Mucosa of rectum (tissue), 2 donors: ENCODE data around the gene AKAP1.

ENCODE experiments used
- H3K27ac ChIP-seq, 2 donors: one replicate each; pipeline ENCODE4 v1.7.0; 2013; ENCODE audit warnings: inconsistent platforms in 2 of 2, low read depth in 2 of 2, low read length in 2 of 2
- H3K27me3 ChIP-seq, 2 donors: one replicate each; pipeline ENCODE4 v1.7.0; 2013; ENCODE audit warnings: low read length in 2 of 2; ENCODE audit not compliant: control insufficient read depth in 2 of 2, insufficient read depth in 2 of 2
- H3K36me3 ChIP-seq, 2 donors: one replicate each; pipeline ENCODE4 v1.7.0; 2013; ENCODE audit warnings: low read length in 2 of 2; ENCODE audit not compliant: control insufficient read depth in 2 of 2, insufficient read depth in 2 of 2
- H3K4me1 ChIP-seq, 2 donors: one replicate each; pipeline ENCODE4 v1.7.0; 2013; ENCODE audit warnings: low read length in 2 of 2, mild to moderate bottlenecking in 1 of 2; ENCODE audit not compliant: control insufficient read depth in 2 of 2, insufficient read depth in 2 of 2
- H3K4me3 ChIP-seq, 2 donors: one replicate each; pipeline ENCODE4 v1.7.0; 2013; ENCODE audit warnings: low read length in 2 of 2
- H3K9ac ChIP-seq, 2 donors: one replicate each; pipeline ENCODE4 v1.7.0; 2013; ENCODE audit warnings: low read length in 2 of 2, low read depth in 1 of 2, mild to moderate bottlenecking in 1 of 2
- H3K9me3 ChIP-seq, 2 donors: one replicate each; pipeline ENCODE4 v1.7.0; 2013; ENCODE audit warnings: low read length in 2 of 2; ENCODE audit not compliant: control insufficient read depth in 2 of 2
- donor health status: healthy.
- donor health status: Normal muscosa, but diverticular disease.

The AKAP1 gene

GRCh38 chr17:57048096-57048495, 37.0 kb upstream of the AKAP1 start:
- no peak overlapping the region for H3K27ac ChIP-seq
- no peaks in the 10 kb centered on the region for H3K9me3 ChIP-seq
- peaks cover 3 to 4% of the 10 kb centered on the region in 2 donors for H3K4me1 ChIP-seq
- H3K4me3 ChIP-seq, result no peak overlapping the region
- H3K27me3 ChIP-seq, result no peaks in the 10 kb centered on the region
- H3K36me3 ChIP-seq, result no peaks in the 10 kb centered on the region
- H3K9ac ChIP-seq, result no peak overlapping the region

GRCh38 chr17:57050306-57050705, 34.7 kb upstream of the AKAP1 start:
- Histone ChIP-seq H3K4me1 (peaks cover 9 to 12% of the 10 kb centered on the region in 2 donors), H3K9me3 (no peaks in the 10 kb centered on the region), H3K27me3 (no peaks in the 10 kb centered on the region), H3K27ac (no peak overlapping the region), H3K36me3 (no peaks in the 10 kb centered on the region), H3K4me3 (no peak overlapping the region), H3K9ac (no peak overlapping the region)

GRCh38 chr17:57051886-57052361, 33.1 kb upstream of the AKAP1 start:
- H3K27ac ChIP-seq, result no peak overlapping the region
- H3K4me1 ChIP-seq, result peaks cover 7 to 9% of the 10 kb centered on the region in 2 donors
- no peak overlapping the region for H3K4me3 ChIP-seq

GRCh38 chr17:57062865-57063264, 22.2 kb upstream of the AKAP1 start:
- Histone ChIP-seq H3K4me3 (no peak overlapping the region), H3K4me1 (no peaks in the 10 kb centered on the region), H3K27me3 (no peaks in the 10 kb centered on the region), H3K27ac (no peak overlapping the region), H3K9ac (no peak overlapping the region), H3K36me3 (no peaks in the 10 kb centered on the region), H3K9me3 (no peaks in the 10 kb centered on the region)

More at GRCh38 chr17:57051886-57052361, 33.1 kb upstream of the AKAP1 start:
- Histone ChIP-seq H3K27me3 (no peaks in the 10 kb centered on the region), H3K36me3 (no peaks in the 10 kb centered on the region), H3K9me3 (no peaks in the 10 kb centered on the region), H3K9ac (no peak overlapping the region)

GRCh38 chr17:57067162-57067561, 17.9 kb upstream of the AKAP1 start:
- H3K9me3 ChIP-seq, result no peaks in the 10 kb centered on the region
- no peaks in the 10 kb centered on the region for H3K36me3 ChIP-seq
- H3K27me3 ChIP-seq, result no peaks in the 10 kb centered on the region
- no peaks in the 10 kb centered on the region for H3K4me1 ChIP-seq
- H3K27ac ChIP-seq, result no peak overlapping the region
- no peak overlapping the region for H3K4me3 ChIP-seq
- no peak overlapping the region for H3K9ac ChIP-seq

- H3K4me1 ChIP-seq, result no peaks in the 10 kb centered on the region
- no peak overlapping the region for H3K4me3 ChIP-seq
- H3K27me3 ChIP-seq, result no peaks in the 10 kb centered on the region
- H3K9ac ChIP-seq, result no peak overlapping the region
- H3K9me3 ChIP-seq, result no peaks in the 10 kb centered on the region
- H3K36me3 ChIP-seq, result no peaks in the 10 kb centered on the region
- H3K27ac ChIP-seq, result no peak overlapping the region
Measured at GRCh38 chr17:57067781-57068180, 17.3 kb upstream of the AKAP1 start.

- H3K4me1 ChIP-seq, result no peaks in the 10 kb centered on the region
- no peaks in the 10 kb centered on the region for H3K9me3 ChIP-seq
- no peak overlapping the region for H3K9ac ChIP-seq
- H3K4me3 ChIP-seq, result no peak overlapping the region
- H3K36me3 ChIP-seq, result no peaks in the 10 kb centered on the region
- H3K27me3 ChIP-seq, result no peaks in the 10 kb centered on the region
- H3K27ac ChIP-seq, result no peak overlapping the region
Measured at GRCh38 chr17:57068222-57068658, 16.8 kb upstream of the AKAP1 start.

GRCh38 chr17:57068707-57069106, 16.3 kb upstream of the AKAP1 start:
- Histone ChIP-seq H3K9ac (no peak overlapping the region), H3K9me3 (no peaks in the 10 kb centered on the region), H3K27me3 (no peaks in the 10 kb centered on the region), H3K36me3 (no peaks in the 10 kb centered on the region), H3K4me3 (no peak overlapping the region), H3K27ac (no peak overlapping the region), H3K4me1 (no peaks in the 10 kb centered on the region)

- Histone ChIP-seq H3K9ac (no peak overlapping the region), H3K4me1 (no peaks in the 10 kb centered on the region), H3K4me3 (no peak overlapping the region), H3K9me3 (no peaks in the 10 kb centered on the region), H3K27ac (no peak overlapping the region), H3K36me3 (no peaks in the 10 kb centered on the region), H3K27me3 (no peaks in the 10 kb centered on the region)
Measured at GRCh38 chr17:57071991-57072944, 12.8 kb upstream of the AKAP1 start.

- Histone ChIP-seq H3K4me1 (no peaks in the 10 kb centered on the region), H3K36me3 (no peaks in the 10 kb centered on the region), H3K9me3 (no peaks in the 10 kb centered on the region), H3K27ac (no peak overlapping the region), H3K9ac (no peak overlapping the region), H3K27me3 (no peaks in the 10 kb centered on the region), H3K4me3 (no peak overlapping the region)
Measured at GRCh38 chr17:57073626-57074025, 11.4 kb upstream of the AKAP1 start.
